HUES48 (cell line): Measurements from ENCODE around the gene PARD3.
A peak's percentile ranks its signal among the peaks of the same experiment; 100 is the strongest.

Experiments
- H3K27ac ChIP-seq: one replicate; pipeline ENCODE4 v1.7.0; 2013; ENCODE audit warnings: low read depth, low read length, inconsistent platforms
- H3K27me3 ChIP-seq: 2 replicates; pipeline ENCODE4 v1.6.1; 2013; ENCODE audit warnings: mild to moderate bottlenecking, low read length; ENCODE audit not compliant: control insufficient read depth, insufficient read depth
- H3K36me3 ChIP-seq: 2 replicates; pipeline ENCODE4 v1.6.1; 2013; ENCODE audit warnings: low read length; ENCODE audit not compliant: control insufficient read depth, insufficient read depth
- H3K4me1 ChIP-seq: 2 replicates; pipeline ENCODE4 v1.6.1; 2013; ENCODE audit warnings: mild to moderate bottlenecking, low read length; ENCODE audit not compliant: control insufficient read depth, insufficient read depth
- H3K4me3 ChIP-seq: 2 replicates; pipeline ENCODE4 v1.5.1; 2013; ENCODE audit warnings: mild to moderate bottlenecking, low read depth, low read length
- H3K9ac ChIP-seq: 2 replicates; pipeline ENCODE4 v1.6.1; 2013; ENCODE audit warnings: mild to moderate bottlenecking, low read depth, low read length, moderate library complexity
- H3K9me3 ChIP-seq: 2 replicates; pipeline ENCODE4 v1.6.1; 2013; ENCODE audit warnings: low read length; ENCODE audit not compliant: control insufficient read depth, insufficient read depth

The PARD3 gene

DNA sequence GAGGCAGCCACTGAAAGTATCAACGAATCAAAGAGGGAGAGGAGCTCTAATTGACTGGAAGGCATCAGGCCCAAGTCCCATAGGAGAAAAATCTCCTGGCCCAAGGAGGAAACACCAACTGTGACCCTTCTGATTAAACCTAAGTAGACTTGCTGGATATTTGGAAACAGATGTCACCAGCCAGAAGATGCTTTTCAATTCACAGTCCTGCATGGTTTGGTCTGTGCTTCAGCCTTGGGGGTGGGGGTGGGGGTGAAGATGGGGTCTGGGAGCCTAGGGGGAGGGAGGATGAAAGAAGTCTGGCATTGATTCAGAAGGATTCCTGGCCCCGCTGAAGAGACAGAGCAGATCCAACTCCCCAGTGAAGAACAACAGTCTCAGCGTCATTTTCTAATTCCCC lies 623.7 kb downstream of the PARD3 start:
- H3K9me3 ChIP-seq = no peaks in the 10 kb centered on the region
- H3K9ac ChIP-seq = no peak overlapping the region
- peaks cover 44% of the 10 kb centered on the region for H3K4me1 ChIP-seq
- H3K27ac ChIP-seq = no peak overlapping the region
- no peaks in the 10 kb centered on the region for H3K36me3 ChIP-seq
- H3K4me3 ChIP-seq = no peak overlapping the region
- H3K27me3 ChIP-seq = no peaks in the 10 kb centered on the region

- no peak overlapping the region for H3K4me3 ChIP-seq
Observed at GRCh38 chr10:34190580-34190979, 624.5 kb downstream of the PARD3 start.

DNA sequence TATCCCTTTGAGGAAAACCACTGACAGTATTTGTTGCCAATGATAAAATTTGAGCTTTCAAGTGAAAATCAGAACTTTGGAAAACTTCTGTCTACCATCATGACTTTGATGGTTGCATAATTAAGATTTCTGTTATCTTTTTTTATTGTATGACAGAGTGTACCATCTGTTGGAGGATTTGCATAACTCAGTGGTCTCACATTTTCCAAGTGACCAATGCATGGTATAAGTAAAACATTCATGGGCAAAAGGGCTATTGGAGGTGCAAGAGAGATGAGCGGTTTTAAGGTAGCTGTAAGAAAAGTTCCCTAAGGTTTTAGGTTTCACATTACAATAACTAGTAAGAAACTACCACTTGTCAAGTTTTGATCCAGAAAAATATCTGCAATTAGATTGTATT lies 625.3 kb downstream of the PARD3 start:
- no peak overlapping the region for H3K4me3 ChIP-seq
- no peak overlapping the region for H3K9ac ChIP-seq
- H3K27ac ChIP-seq = no peak overlapping the region
- peaks cover 58% of the 10 kb centered on the region for H3K4me1 ChIP-seq
- no peaks in the 10 kb centered on the region for H3K27me3 ChIP-seq
- no peaks in the 10 kb centered on the region for H3K9me3 ChIP-seq
- H3K36me3 ChIP-seq = no peaks in the 10 kb centered on the region

More at GRCh38 chr10:34190580-34190979, 624.5 kb downstream of the PARD3 start:
- Histone ChIP-seq H3K4me1 (peaks cover 51% of the 10 kb centered on the region), H3K9me3 (no peaks in the 10 kb centered on the region), H3K9ac (no peak overlapping the region), H3K36me3 (no peaks in the 10 kb centered on the region), H3K27me3 (no peaks in the 10 kb centered on the region), H3K27ac (peak overlapping the region; percentile 24)

GRCh38 chr10:34188221-34188620 lies 626.9 kb downstream of the PARD3 start:
- Histone ChIP-seq H3K9ac (no peak overlapping the region), H3K9me3 (no peaks in the 10 kb centered on the region), H3K4me3 (no peak overlapping the region), H3K36me3 (no peaks in the 10 kb centered on the region), H3K27me3 (no peaks in the 10 kb centered on the region), H3K27ac (no peak overlapping the region), H3K4me1 (peaks cover 64% of the 10 kb centered on the region)

DNA sequence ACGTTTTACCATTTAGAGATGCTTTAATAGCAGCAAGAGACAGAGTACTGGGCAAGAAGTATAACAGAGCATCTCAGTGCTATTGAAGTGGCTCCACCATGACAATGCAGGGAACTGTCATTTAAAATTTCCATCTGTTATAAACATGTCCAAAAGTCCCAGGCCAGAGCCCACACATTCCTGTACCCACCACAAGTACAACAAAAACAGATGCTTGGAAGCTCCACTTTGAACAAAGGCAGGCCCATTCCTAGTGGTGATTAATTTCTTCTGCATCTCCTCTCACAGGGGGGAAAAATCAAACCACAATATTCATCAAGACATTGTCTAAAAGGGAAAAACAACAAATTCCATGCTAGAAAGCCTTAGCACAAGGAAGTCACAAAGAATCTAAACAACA lies 627.9 kb downstream of the PARD3 start:
- no peaks in the 10 kb centered on the region for H3K9me3 ChIP-seq
- no peak overlapping the region for H3K9ac ChIP-seq
- peak overlapping the region; percentile 61 for H3K27ac ChIP-seq
- no peaks in the 10 kb centered on the region for H3K36me3 ChIP-seq
- no peaks in the 10 kb centered on the region for H3K27me3 ChIP-seq
- peaks cover 67% of the 10 kb centered on the region for H3K4me1 ChIP-seq
- no peak overlapping the region for H3K4me3 ChIP-seq

GRCh38 chr10:34186745-34187144 lies 628.4 kb downstream of the PARD3 start:
- Histone ChIP-seq H3K4me3 (no peak overlapping the region), H3K27me3 (no peaks in the 10 kb centered on the region), H3K27ac (peak overlapping the region; percentile 61), H3K9me3 (no peaks in the 10 kb centered on the region), H3K9ac (no peak overlapping the region), H3K36me3 (no peaks in the 10 kb centered on the region), H3K4me1 (peaks cover 71% of the 10 kb centered on the region)

DNA sequence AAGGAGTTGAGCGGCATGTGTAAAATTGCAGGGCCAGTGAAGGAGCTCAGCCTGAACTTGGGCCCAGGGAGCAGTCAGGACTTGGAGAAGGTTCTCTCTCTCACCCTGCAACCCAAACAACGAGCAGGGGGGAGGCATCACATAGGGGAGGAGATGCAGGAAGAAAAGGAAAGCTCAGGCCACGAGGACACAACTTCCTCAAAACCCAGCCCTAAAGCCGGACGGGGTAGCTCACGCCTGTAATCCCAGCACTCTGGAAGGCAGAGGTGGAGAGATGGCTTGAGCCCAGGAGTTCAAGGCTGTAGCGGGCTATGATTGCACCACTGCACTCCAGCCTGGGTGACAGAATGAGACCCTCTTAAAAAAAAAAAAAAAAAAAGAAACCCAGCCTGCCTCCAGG lies 629.1 kb downstream of the PARD3 start:
- Histone ChIP-seq H3K9me3 (no peaks in the 10 kb centered on the region), H3K4me1 (peaks cover 77% of the 10 kb centered on the region), H3K36me3 (no peaks in the 10 kb centered on the region), H3K27me3 (no peaks in the 10 kb centered on the region), H3K4me3 (no peak overlapping the region), H3K9ac (no peak overlapping the region), H3K27ac (peak overlapping the region; percentile 61)

DNA sequence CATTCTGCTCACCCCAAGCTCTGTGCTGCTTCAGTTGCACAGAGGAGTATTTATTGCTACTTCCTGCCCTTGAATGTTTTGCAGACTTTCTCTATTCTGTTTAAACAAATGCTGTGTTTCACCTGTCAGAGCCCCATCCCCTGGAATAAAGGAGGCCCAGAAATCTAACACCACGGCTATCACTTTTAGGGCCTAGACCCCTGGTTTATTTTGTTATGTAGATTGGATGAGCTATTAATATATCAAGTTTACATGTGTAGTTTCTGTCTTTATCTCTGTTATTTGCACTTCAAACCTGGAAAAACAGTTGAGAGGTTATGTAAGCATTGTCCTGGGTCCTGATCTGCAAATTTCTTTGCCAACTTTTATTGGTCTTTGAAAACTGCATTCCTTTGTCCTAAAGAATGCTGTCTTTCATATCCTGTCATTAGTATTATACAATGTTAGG lies 630.1 kb downstream of the PARD3 start:
- H3K27me3 ChIP-seq = no peaks in the 10 kb centered on the region
- H3K4me1 ChIP-seq = peaks cover 75% of the 10 kb centered on the region
- H3K36me3 ChIP-seq = no peaks in the 10 kb centered on the region
- peak overlapping the region; percentile 52 for H3K27ac ChIP-seq
- no peaks in the 10 kb centered on the region for H3K9me3 ChIP-seq
- H3K4me3 ChIP-seq = peak overlapping the region; percentile 21; the same call in 1 of the 2 replicates
- no peak overlapping the region for H3K9ac ChIP-seq

- peak overlapping the region; percentile 52 for H3K27ac ChIP-seq
- H3K9ac ChIP-seq = no peak overlapping the region
- H3K4me1 ChIP-seq = peaks cover 76% of the 10 kb centered on the region
Observed at GRCh38 chr10:34184397-34184796, 630.7 kb downstream of the PARD3 start.

GRCh38 chr10:34183016-34183796 lies 631.9 kb downstream of the PARD3 start:
- H3K27me3 ChIP-seq = no peaks in the 10 kb centered on the region
- H3K9ac ChIP-seq = no peak overlapping the region
- H3K36me3 ChIP-seq = no peaks in the 10 kb centered on the region
- H3K4me3 ChIP-seq = no peak overlapping the region
- H3K27ac ChIP-seq = peak overlapping the region; percentile 62
- H3K4me1 ChIP-seq = peaks cover 86% of the 10 kb centered on the region
- no peaks in the 10 kb centered on the region for H3K9me3 ChIP-seq

More at GRCh38 chr10:34184397-34184796, 630.7 kb downstream of the PARD3 start:
- no peak overlapping the region for H3K4me3 ChIP-seq
- H3K27me3 ChIP-seq = no peaks in the 10 kb centered on the region
- H3K9me3 ChIP-seq = no peaks in the 10 kb centered on the region
- no peaks in the 10 kb centered on the region for H3K36me3 ChIP-seq

- Histone ChIP-seq H3K9ac (no peak overlapping the region), H3K36me3 (no peaks in the 10 kb centered on the region), H3K27me3 (no peaks in the 10 kb centered on the region), H3K4me1 (peaks cover 85% of the 10 kb centered on the region), H3K4me3 (no peak overlapping the region), H3K27ac (no peak overlapping the region), H3K9me3 (no peaks in the 10 kb centered on the region)
Observed at GRCh38 chr10:34181553-34182300, 633.4 kb downstream of the PARD3 start.
